Testis (tissue), 2 donors: ENCODE data around the gene FUZ.

Experiments used
- CTCF ChIP-seq, 3 experiments: fragments of 450-650 bp in 2 of 3; fragments of 200-600 bp in 1 of 3; sonication (generic) in 1 of 3; IDR thresholded peaks; one replicate each; pipeline ENCODE4 v1.5.1; 2016 to 2019; ENCODE audit warnings: antibody characterized with exemption in 3 of 3, mild to moderate bottlenecking in 2 of 3, moderate library complexity in 1 of 3
- POLR2A ChIP-seq: fragments of 450-650 bp; IDR thresholded peaks from one replicate; pipeline ENCODE4 v1.6.1; 2017; ENCODE audit warnings: antibody characterized with exemption, mild to moderate bottlenecking, moderate library complexity

GRCh38 chr19:49761249-49761624 lies 51.9 kb downstream of the FUZ start:
- TF ChIP-seq POLR2A: no peak
- no peak for TF ChIP-seq CTCF (IDR thresholded peaks at IDR 0.05)
